SJCRH30 (cell line): ENCODE data around the gene ZNHIT2. TPM values are rescaled to one million over a fixed set of nuclear protein-coding genes. Genes with fewer than 3 reads are reported as not detected.

Experiments
- DNase-seq, 2 experiments: peaks; one replicate each; pipeline ENCODE4 v3.0.0-alpha.2; 2015 to 2020
- H3K27ac ChIP-seq: fragments of 250-450 bp; sonication (Bioruptor Pico); 2 replicates; pipeline ENCODE4 v1.5.1; 2020; ENCODE audit warnings: mild to moderate bottlenecking, moderate library complexity
- H3K27me3 ChIP-seq: fragments of 250-450 bp; sonication (Bioruptor Pico); 2 replicates; pipeline ENCODE4 v1.5.1; 2020; ENCODE audit warnings: mild to moderate bottlenecking, moderate library complexity
- H3K36me3 ChIP-seq: fragments of 250-450 bp; sonication (Bioruptor Pico); 2 replicates; pipeline ENCODE4 v1.5.1; 2020; ENCODE audit warnings: mild to moderate bottlenecking, moderate library complexity
- H3K4me1 ChIP-seq: fragments of 250-450 bp; sonication (Bioruptor Pico); 2 replicates; pipeline ENCODE4 v1.5.1; 2020; ENCODE audit warnings: mild to moderate bottlenecking, moderate library complexity
- H3K4me3 ChIP-seq: fragments of 250-450 bp; sonication (Bioruptor Pico); 2 replicates; pipeline ENCODE4 v1.5.1; 2020; ENCODE audit warnings: mild to moderate bottlenecking, moderate library complexity
- H3K9me3 ChIP-seq: fragments of 250-450 bp; sonication (Bioruptor Pico); replicated peaks from 2 replicates; pipeline ENCODE4 v1.5.1; 2020; ENCODE audit warnings: mild to moderate bottlenecking, moderate library complexity
- total RNA-seq: library from RNA; depleted of rRNA; stranded (reverse); fragments of >200 nt; shearing (Covaris generic); gene quantifications from 2 replicates; pipeline ENCODE4 v1.2.3, GENCODE V29; 2014

Gene ZNHIT2
- total RNA-seq, 1 experiment from 2014 or later: 8.3 TPM

- Histone ChIP-seq H3K4me1 (peaks cover 7% of the 10 kb centered on the region; the same call in 1 of the 2 replicates), H3K9me3 (no peaks in the 10 kb centered on the region), H3K27me3 (no peaks in the 10 kb centered on the region), H3K36me3 (peaks cover 20% of the 10 kb centered on the region), H3K27ac (no peak overlapping the region), H3K4me3 (no peak overlapping the region)
- DNase-seq: no peak
These were observed 766 bp upstream of the ZNHIT2 start for GRCh38 chr11:65118097-65118837.

GRCh38 chr11:65116370-65117205, 913 bp downstream of the ZNHIT2 start:
- DNase-seq: no peak
- Histone ChIP-seq H3K27ac (peak overlapping the region; percentile 44), H3K4me3 (peak overlapping the region; percentile 73), H3K9me3 (no peaks in the 10 kb centered on the region), H3K27me3 (no peaks in the 10 kb centered on the region), H3K4me1 (peaks cover 5% of the 10 kb centered on the region; the same call in 1 of the 2 replicates), H3K36me3 (peaks cover 20% of the 10 kb centered on the region)

GRCh38 chr11:65115361-65116082, 2.0 kb downstream of the ZNHIT2 start:
- peaks cover 14% of the 10 kb centered on the region for H3K36me3 ChIP-seq
- DNase-seq: no peak
- H3K4me3 ChIP-seq: no peak overlapping the region
- H3K9me3 ChIP-seq: no peaks in the 10 kb centered on the region
- no peak overlapping the region for H3K27ac ChIP-seq
- H3K4me1 ChIP-seq: peaks cover 5% of the 10 kb centered on the region; the same call in 1 of the 2 replicates
- H3K27me3 ChIP-seq: no peaks in the 10 kb centered on the region

- Histone ChIP-seq H3K4me3 (no peak overlapping the region), H3K9me3 (no peaks in the 10 kb centered on the region), H3K36me3 (peaks cover 7% of the 10 kb centered on the region), H3K27ac (no peak overlapping the region), H3K27me3 (no peaks in the 10 kb centered on the region), H3K4me1 (peaks cover 5% of the 10 kb centered on the region; the same call in 1 of the 2 replicates)
- no peak for DNase-seq
These were observed 2.8 kb downstream of the ZNHIT2 start for GRCh38 chr11:65114538-65115171.

- H3K27ac ChIP-seq: no peak overlapping the region
- no peaks in the 10 kb centered on the region for H3K9me3 ChIP-seq
- H3K27me3 ChIP-seq: no peaks in the 10 kb centered on the region
- no peak overlapping the region for H3K4me3 ChIP-seq
- H3K36me3 ChIP-seq: peaks cover 3% of the 10 kb centered on the region
- peaks cover 5% of the 10 kb centered on the region; the same call in 1 of the 2 replicates for H3K4me1 ChIP-seq
- DNase-seq: no peak
These were observed 3.7 kb downstream of the ZNHIT2 start for GRCh38 chr11:65113839-65114238.

- Histone ChIP-seq H3K27ac (no peak overlapping the region), H3K4me3 (no peak overlapping the region), H3K9me3 (no peaks in the 10 kb centered on the region), H3K27me3 (no peaks in the 10 kb centered on the region), H3K4me1 (peaks cover 5% of the 10 kb centered on the region; the same call in 1 of the 2 replicates), H3K36me3 (peaks cover 3% of the 10 kb centered on the region)
- DNase-seq: no peak
These were observed 4.1 kb downstream of the ZNHIT2 start for GRCh38 chr11:65113361-65113756.

- Histone ChIP-seq H3K27me3 (no peaks in the 10 kb centered on the region), H3K9me3 (no peaks in the 10 kb centered on the region), H3K4me1 (peaks cover 5% of the 10 kb centered on the region; the same call in 1 of the 2 replicates), H3K4me3 (no peak overlapping the region; the same call in 1 of the 2 replicates), H3K27ac (no peak overlapping the region), H3K36me3 (no peaks in the 10 kb centered on the region)
- DNase-seq: no peak
These were observed 4.7 kb downstream of the ZNHIT2 start for GRCh38 chr11:65112546-65113360.

- Histone ChIP-seq H3K4me1 (peaks cover 5% of the 10 kb centered on the region; the same call in 1 of the 2 replicates), H3K27ac (no peak within 1 kb of the TSS), H3K36me3 (no peaks in the 10 kb centered on the region), H3K27me3 (no peaks in the 10 kb centered on the region), H3K9me3 (no peaks in the 10 kb centered on the region), H3K4me3 (peak within 1 kb of the TSS; percentile 21)
- DNase-seq: peak; percentile 88 to 89
These were observed 5.6 kb downstream of the ZNHIT2 start, which contains the start of gene TM7SF2 for GRCh38 chr11:65111744-65112545. Gene TM7SF2, plus strand, starts transcription at chr11:65111872. Its CDS starts 144 bp downstream, at chr11:65112016.

- Histone ChIP-seq H3K9me3 (no peaks in the 10 kb centered on the region), H3K27ac (no peak overlapping the region), H3K4me3 (no peak overlapping the region), H3K36me3 (no peaks in the 10 kb centered on the region), H3K27me3 (no peaks in the 10 kb centered on the region), H3K4me1 (peaks cover 2% of the 10 kb centered on the region; the same call in 1 of the 2 replicates)
- DNase-seq: no peak
These were observed 6.2 kb downstream of the ZNHIT2 start for GRCh38 chr11:65111159-65111743.

GRCh38 chr11:65110354-65110861, 7.1 kb downstream of the ZNHIT2 start:
- Histone ChIP-seq H3K27me3 (no peaks in the 10 kb centered on the region), H3K27ac (no peak overlapping the region), H3K9me3 (no peaks in the 10 kb centered on the region), H3K4me1 (peaks cover 2% of the 10 kb centered on the region; the same call in 1 of the 2 replicates), H3K4me3 (no peak overlapping the region), H3K36me3 (no peaks in the 10 kb centered on the region)
- peak; percentile 80 to 89 for DNase-seq

- Histone ChIP-seq H3K4me3 (no peak overlapping the region), H3K27me3 (no peaks in the 10 kb centered on the region), H3K27ac (no peak overlapping the region), H3K36me3 (no peaks in the 10 kb centered on the region), H3K9me3 (no peaks in the 10 kb centered on the region), H3K4me1 (peaks cover 2% of the 10 kb centered on the region; the same call in 1 of the 2 replicates)
- no peak for DNase-seq
These were observed 8.0 kb downstream of the ZNHIT2 start for GRCh38 chr11:65109231-65110198.
